Testis (tissue), 3 donors: ENCODE data around the gene ATP2A3. TPM values are rescaled to one million over a fixed set of nuclear protein-coding genes. Genes with fewer than 3 reads are reported as not detected.
A peak's percentile ranks its signal among the peaks of the same experiment; 100 is the strongest.

Experiments
- DNase-seq: peaks from one replicate; pipeline ENCODE4 v3.0.0-alpha.2; 2019
- H3K27ac ChIP-seq, 2 donors: fragments of 200-600 bp; sonication (generic); one replicate each; pipeline ENCODE4 v1.5.1; 2019
- H3K27me3 ChIP-seq: fragments of 200-600 bp; sonication (generic); one replicate; pipeline ENCODE4 v1.5.1; 2019
- H3K36me3 ChIP-seq: fragments of 200-600 bp; sonication (generic); one replicate; pipeline ENCODE4 v1.5.1; 2017; ENCODE audit warnings: low read depth; ENCODE audit errors: missing control alignments
- H3K4me1 ChIP-seq: fragments of 200-600 bp; sonication (generic); one replicate; pipeline ENCODE4 v1.5.1; 2019
- H3K4me3 ChIP-seq, 2 donors: fragments of 200-600 bp; sonication (generic); one replicate each; pipeline ENCODE4 v1.5.1; 2017 to 2019
- H3K9me3 ChIP-seq: fragments of 200-600 bp; sonication (generic); one replicate; pipeline ENCODE4 v1.5.1; 2017
- CTCF ChIP-seq, 3 experiments: fragments of 450-650 bp in 2 of 3; fragments of 200-600 bp in 1 of 3; sonication (generic) in 1 of 3; IDR thresholded peaks; one replicate each; pipeline ENCODE4 v1.5.1; 2016 to 2019; ENCODE audit warnings: antibody characterized with exemption in 3 of 3, mild to moderate bottlenecking in 2 of 3, moderate library complexity in 1 of 3
- POLR2A ChIP-seq: fragments of 450-650 bp; IDR thresholded peaks from one replicate; pipeline ENCODE4 v1.6.1; 2017; ENCODE audit warnings: antibody characterized with exemption, mild to moderate bottlenecking, moderate library complexity
- WGBS, 2 donors: methylation state at CpG; one replicate each; pipeline ENCODE4 v1.1.5; 2018; 5-methylcytosine and 5-hydroxymethylcytosine counted together
- intact Hi-C: fragments of 100-400 bp; cut with DNase I; formaldehyde crosslinking; loops from one replicate; pipeline ENCODE4 v1.15.1; 2023; ENCODE audit warnings: low total_unique reads
- polyA plus RNA-seq: library from polyadenylated mRNA; stranded (reverse); fragments of 350-450 nt; fragmentation: Illumina TruSeq; extraction: RNeasy Lipid Tissue Mini Kit (QIAGEN cat#74804); gene quantifications from one replicate; pipeline ENCODE4 v1.2.3, GENCODE V29; 2014; ENCODE audit warnings: low read depth, low replicate concordance; ENCODE audit not compliant: insufficient read depth
- total RNA-seq, 2 donors: library from RNA; depleted of rRNA; stranded (reverse); fragments of >200 nt; gene quantifications; one replicate each; pipeline ENCODE4 v1.2.3, GENCODE V29; 2016

Gene ATP2A3
- total and polyA plus RNA-seq, 3 donors from 2014 or later = 8.0 to 19.6 (median 8.2) TPM

GRCh38 chr17:3893720-3894116 is 70.5 kb downstream of the ATP2A3 start:
- no peaks in the 10 kb centered on the region for H3K36me3 ChIP-seq
- no peak for DNase-seq
- H3K27me3 ChIP-seq = no peaks in the 10 kb centered on the region
- TF ChIP-seq CTCF (IDR thresholded peaks at IDR 0.05) = no peak
- no peak for TF ChIP-seq POLR2A
- H3K27ac ChIP-seq = peak overlapping the region; percentile 74 to 75
- intact Hi-C loops = no loop called here
- 47 to 59% methylated on average over 7 of the region's 7 CpGs for WGBS, 2 donors
- H3K4me1 ChIP-seq = peaks cover 56% of the 10 kb centered on the region
- H3K4me3 ChIP-seq = peak overlapping the region; percentile 46 to 70
- no peaks in the 10 kb centered on the region for H3K9me3 ChIP-seq

- Histone ChIP-seq H3K36me3 (no peaks in the 10 kb centered on the region), H3K27ac (peak within 1 kb of the TSS; percentile 74 to 75), H3K4me1 (peaks cover 60% of the 10 kb centered on the region), H3K27me3 (no peaks in the 10 kb centered on the region), H3K4me3 (peak within 1 kb of the TSS; percentile 59 to 70), H3K9me3 (no peaks in the 10 kb centered on the region)
- intact Hi-C loops = no loop called here
- peak; percentile 92 for DNase-seq
- 5 to 28% methylated on average over 6 to 73 of the region's 75 CpGs for WGBS, 2 donors
- no peak for TF ChIP-seq POLR2A
- TF ChIP-seq CTCF (IDR thresholded peaks at IDR 0.05) = peak in 1 of 3 experiments; percentile 12
Measured at GRCh38 chr17:3893003-3893719, 71.1 kb downstream of the ATP2A3 start, which contains the start of gene CAMKK1. TSS of gene CAMKK1 (minus strand) at chr17:3893053. CDS start at chr17:3885687, 7,366 bp downstream.

GRCh38 chr17:3892095-3892998 is 71.9 kb downstream of the ATP2A3 start:
- peak overlapping the region; percentile 47 to 59 for H3K27ac ChIP-seq
- intact Hi-C loops = no loop called here
- H3K4me1 ChIP-seq = peaks cover 62% of the 10 kb centered on the region
- 0 to 1% methylated on average over 23 to 88 of the region's 96 CpGs for WGBS, 2 donors
- no peaks in the 10 kb centered on the region for H3K9me3 ChIP-seq
- peak; percentile 90 for DNase-seq
- TF ChIP-seq CTCF (IDR thresholded peaks at IDR 0.05) (no peak), POLR2A (no peak)
- no peaks in the 10 kb centered on the region for H3K36me3 ChIP-seq
- H3K27me3 ChIP-seq = no peaks in the 10 kb centered on the region
- H3K4me3 ChIP-seq = peak overlapping the region; percentile 59 to 70

- Histone ChIP-seq H3K36me3 (no peaks in the 10 kb centered on the region), H3K27ac (peak overlapping the region; percentile 47 to 59), H3K4me1 (peaks cover 62% of the 10 kb centered on the region), H3K27me3 (no peaks in the 10 kb centered on the region), H3K4me3 (peak overlapping the region in 1 of 2 donors; percentile 70), H3K9me3 (no peaks in the 10 kb centered on the region)
- intact Hi-C loops = no loop called here
- 42 to 47% methylated on average over 5 to 12 of the region's 12 CpGs for WGBS, 2 donors
- TF ChIP-seq POLR2A (no peak), CTCF (IDR thresholded peaks at IDR 0.05) (no peak)
- DNase-seq = no peak
Measured at GRCh38 chr17:3891626-3892094, 72.6 kb downstream of the ATP2A3 start.
